Measurements from ENCODE around the gene CYP51A1. TPM values are rescaled to one million over a fixed set of nuclear protein-coding genes. Genes with fewer than 3 reads are reported as not detected.
"Not testable (repeated sequence)": the region's sequence is repeated elsewhere in the genome, so short reads cannot be mapped to it uniquely, and the experiment has no call there.

CYP51A1 gene
- total and polyA plus RNA-seq, 12 donors: 10.0 to 1,068 (median 110) TPM

- Histone ChIP-seq H3K36me3 (replicated peaks in 1 of 2) (peaks cover 0 to 23% of the 10 kb centered on the region in 2 donors), H3K4me1 (replicated peaks in 1 of 2) (no peaks in the 10 kb centered on the region), H3K27ac (no peak overlapping the region), H3K9me3 (replicated peaks in 1 of 3) (no peaks in the 10 kb centered on the region), H3K27me3 (no peaks in the 10 kb centered on the region), H3K4me3 (no peak overlapping the region)
- DNase-seq: no peak
- intact Hi-C loops (cut with DNase I): no loop called here
- 94 to 98% (median 95%) methylated on average over 8 of the region's 8 CpGs for WGBS, 4 donors
- TF ChIP-seq POLR2A (IDR thresholded peaks at IDR 0.05): no peak
- TF ChIP-seq, protein P1, sequence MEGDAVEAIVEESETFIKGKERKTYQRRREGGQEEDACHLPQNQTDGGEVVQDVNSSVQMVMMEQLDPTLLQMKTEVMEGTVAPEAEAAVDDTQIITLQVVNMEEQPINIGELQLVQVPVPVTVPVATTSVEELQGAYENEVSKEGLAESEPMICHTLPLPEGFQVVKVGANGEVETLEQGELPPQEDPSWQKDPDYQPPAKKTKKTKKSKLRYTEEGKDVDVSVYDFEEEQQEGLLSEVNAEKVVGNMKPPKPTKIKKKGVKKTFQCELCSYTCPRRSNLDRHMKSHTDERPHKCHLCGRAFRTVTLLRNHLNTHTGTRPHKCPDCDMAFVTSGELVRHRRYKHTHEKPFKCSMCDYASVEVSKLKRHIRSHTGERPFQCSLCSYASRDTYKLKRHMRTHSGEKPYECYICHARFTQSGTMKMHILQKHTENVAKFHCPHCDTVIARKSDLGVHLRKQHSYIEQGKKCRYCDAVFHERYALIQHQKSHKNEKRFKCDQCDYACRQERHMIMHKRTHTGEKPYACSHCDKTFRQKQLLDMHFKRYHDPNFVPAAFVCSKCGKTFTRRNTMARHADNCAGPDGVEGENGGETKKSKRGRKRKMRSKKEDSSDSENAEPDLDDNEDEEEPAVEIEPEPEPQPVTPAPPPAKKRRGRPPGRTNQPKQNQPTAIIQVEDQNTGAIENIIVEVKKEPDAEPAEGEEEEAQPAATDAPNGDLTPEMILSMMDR (IDR thresholded peaks at IDR 0.05): no peak
These were observed 25.5 kb downstream of the CYP51A1 start for GRCh38 chr7:92108821-92109220.

GRCh38 chr7:92102862-92103261 lies 31.4 kb downstream of the CYP51A1 start:
- DNase-seq; H3K27me3 ChIP-seq; intact Hi-C loops (cut with DNase I); H3K27ac ChIP-seq; H3K4me3 ChIP-seq; H3K9me3 ChIP-seq (replicated peaks in 1 of 3); H3K4me1 ChIP-seq (replicated peaks in 1 of 2): not testable (repeated sequence)
- peaks cover 0 to 58% of the 10 kb centered on the region in 2 donors for H3K36me3 ChIP-seq (replicated peaks in 1 of 2)
- 74 to 94% (median 86%) methylated on average over 4 to 5 of the region's 5 CpGs for WGBS, 4 donors

GRCh38 chr7:92100534-92100933 lies 33.7 kb downstream of the CYP51A1 start:
- H3K27me3 ChIP-seq: no peaks in the 10 kb centered on the region
- no peak for TF ChIP-seq POLR2A (IDR thresholded peaks at IDR 0.05)
- TF ChIP-seq, protein P1 (IDR thresholded peaks at IDR 0.05): no peak
- H3K27ac ChIP-seq: no peak overlapping the region
- intact Hi-C loops (cut with DNase I): no loop called here
- no peaks in the 10 kb centered on the region for H3K4me1 ChIP-seq (replicated peaks in 1 of 2)
- 97 to 100% (median 98%) methylated on average over 1 of the region's 1 CpG for WGBS, 4 donors
- no peak for DNase-seq
- H3K36me3 ChIP-seq (replicated peaks in 1 of 2): peaks cover 0 to 75% of the 10 kb centered on the region in 2 donors
- no peak overlapping the region for H3K4me3 ChIP-seq
- H3K9me3 ChIP-seq (replicated peaks in 1 of 3): no peaks in the 10 kb centered on the region

DNA sequence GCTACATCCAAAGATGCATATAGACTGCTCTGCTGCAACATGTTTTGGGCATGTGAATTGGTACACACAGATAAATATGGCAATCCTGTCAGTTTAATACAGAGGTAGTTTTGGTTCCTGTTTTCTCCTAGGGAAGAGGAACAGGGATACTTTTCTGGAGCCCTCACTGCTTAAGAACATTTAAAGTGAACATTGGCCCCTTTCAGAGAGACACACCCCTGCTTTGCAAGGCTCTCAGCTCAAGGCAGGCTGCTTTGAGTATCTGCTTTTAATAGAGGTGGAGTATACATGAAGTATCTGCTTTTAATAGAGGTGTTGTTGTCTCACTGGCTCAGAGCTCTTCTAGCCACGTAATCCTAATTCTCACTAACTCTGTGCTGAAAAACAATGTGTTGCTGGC lies 38.9 kb downstream of the CYP51A1 start:
- Histone ChIP-seq H3K4me1 (replicated peaks in 1 of 2) (no peaks in the 10 kb centered on the region), H3K4me3 (no peak overlapping the region), H3K27me3 (no peaks in the 10 kb centered on the region), H3K27ac (no peak overlapping the region), H3K9me3 (replicated peaks in 1 of 3) (no peaks in the 10 kb centered on the region), H3K36me3 (replicated peaks in 1 of 2) (peaks cover 0 to 77% of the 10 kb centered on the region in 2 donors)
- WGBS, 4 donors: 87 to 100% (median 90%) methylated on average over 1 of the region's 1 CpG
- intact Hi-C loops (cut with DNase I): loop anchor here in 1 of 2 donors (10.0 kb wide), 1 partner anchor 139 kb away; no protein-coding TSS in a partner anchor
- TF ChIP-seq, protein P1 (IDR thresholded peaks at IDR 0.05): no peak
- no peak for TF ChIP-seq POLR2A (IDR thresholded peaks at IDR 0.05)
- no peak for DNase-seq

DNA sequence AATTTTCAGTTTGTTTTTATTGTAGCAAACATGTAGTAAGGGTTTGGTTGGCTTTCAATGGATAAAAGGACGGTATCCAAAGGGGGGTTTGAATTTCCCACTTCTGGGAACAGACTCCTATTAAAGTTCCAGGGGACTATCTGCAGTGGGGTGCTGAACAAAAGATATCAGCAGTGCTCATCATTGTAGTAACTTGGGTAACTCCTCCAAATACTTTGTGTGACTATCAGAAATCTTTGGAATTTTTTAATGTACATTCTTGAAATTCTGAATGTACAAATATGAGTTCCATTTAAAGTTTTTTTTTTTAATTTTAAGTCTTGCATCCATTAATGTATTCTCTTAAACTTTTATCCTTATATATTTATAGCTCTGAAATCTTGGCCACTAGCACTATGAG lies 42.1 kb downstream of the CYP51A1 start:
- WGBS, 4 donors: 86 to 100% (median 94%) methylated on average over 1 of the region's 1 CpG
- H3K36me3 ChIP-seq (replicated peaks in 1 of 2): peaks cover 0 to 67% of the 10 kb centered on the region in 2 donors
- intact Hi-C loops (cut with DNase I): loop anchor here in 1 of 2 donors (10.0 kb wide), 1 partner anchor 143 kb away; no protein-coding TSS in a partner anchor

More for the DNA sequence above, 42.1 kb downstream of the CYP51A1 start:
- Histone ChIP-seq H3K4me1 (replicated peaks in 1 of 2) (no peaks in the 10 kb centered on the region), H3K4me3 (no peak overlapping the region), H3K9me3 (replicated peaks in 1 of 3) (no peaks in the 10 kb centered on the region), H3K27ac (no peak overlapping the region), H3K27me3 (no peaks in the 10 kb centered on the region)
- TF ChIP-seq, protein P1 (IDR thresholded peaks at IDR 0.05): no peak
- no peak for TF ChIP-seq POLR2A (IDR thresholded peaks at IDR 0.05)
- no peak for DNase-seq

Data from adrenal gland (tissue), 12 donors.